GM21717 (cell line): ENCODE results near the gene SSR4.

ENCODE experiments used
- ATAC-seq: cut with Tn5 transposase; IDR thresholded peaks from one replicate; pipeline ENCODE4 v1.9.1; 2021; ENCODE audit warnings: mild to moderate bottlenecking, moderate library complexity; ENCODE audit not compliant: unreplicated experiment

Gene SSR4

DNA sequence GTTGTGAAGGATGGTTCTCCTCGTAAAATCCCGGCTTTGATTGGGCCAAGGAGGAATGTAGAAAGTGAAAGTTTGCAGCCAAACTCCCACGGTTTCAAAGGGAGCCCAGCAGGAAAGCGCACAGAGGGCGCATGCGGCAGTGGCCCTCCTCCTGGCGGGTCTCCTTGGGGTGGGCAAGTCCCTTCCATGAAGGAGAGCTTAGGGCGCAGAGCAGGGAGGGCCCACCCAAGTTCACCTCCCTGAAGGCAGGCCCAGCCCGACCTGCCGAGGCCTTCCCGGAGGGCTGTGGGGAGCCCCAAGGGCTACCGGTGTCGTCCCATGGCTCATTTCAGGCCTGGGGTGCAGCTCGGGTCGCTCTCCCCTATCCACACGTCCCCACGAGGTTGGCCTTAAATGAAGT lies 33.8 kb downstream of the SSR4 start:
- no peak for ATAC-seq

DNA sequence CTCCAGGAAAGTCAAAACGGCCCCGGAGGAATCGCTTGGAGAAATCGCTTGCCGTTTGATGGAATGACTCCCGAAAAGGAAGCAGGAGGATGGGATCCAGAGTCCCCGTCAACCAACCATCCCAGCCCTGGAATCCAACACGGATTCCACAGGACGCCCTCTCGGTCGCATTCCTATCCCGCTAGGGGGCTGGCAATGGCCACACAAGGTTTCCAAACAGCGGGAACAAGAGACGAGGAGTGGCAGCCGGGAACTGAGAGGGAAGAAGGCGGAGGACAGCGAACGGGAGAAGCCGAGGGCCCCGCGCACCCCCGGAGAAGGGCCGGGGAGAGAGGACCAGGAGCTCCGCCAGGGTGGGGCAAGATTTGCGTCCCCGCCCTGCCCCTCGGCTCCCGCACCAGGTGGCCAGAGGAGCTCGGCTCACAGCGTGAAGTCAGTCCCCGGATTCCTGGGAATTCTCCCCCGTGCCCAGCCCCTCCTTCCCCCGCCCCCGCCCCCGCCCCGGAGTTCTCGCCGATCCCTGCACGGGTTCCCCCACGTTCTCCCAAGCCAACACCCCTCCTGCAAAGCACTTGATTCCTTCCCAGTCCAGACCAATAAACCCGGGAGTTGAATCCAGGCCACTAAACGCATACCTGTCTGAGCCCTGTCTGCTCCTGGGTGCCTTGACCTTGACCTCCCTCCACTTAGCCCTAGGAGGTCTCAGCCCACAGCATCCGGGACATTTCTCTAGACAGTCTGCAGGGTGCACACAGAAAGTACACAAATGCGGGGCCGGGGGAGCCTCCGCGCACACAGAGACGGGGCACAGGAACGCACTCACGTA lies 34.5 kb downstream of the SSR4 start:
- ATAC-seq, result no peak

DNA sequence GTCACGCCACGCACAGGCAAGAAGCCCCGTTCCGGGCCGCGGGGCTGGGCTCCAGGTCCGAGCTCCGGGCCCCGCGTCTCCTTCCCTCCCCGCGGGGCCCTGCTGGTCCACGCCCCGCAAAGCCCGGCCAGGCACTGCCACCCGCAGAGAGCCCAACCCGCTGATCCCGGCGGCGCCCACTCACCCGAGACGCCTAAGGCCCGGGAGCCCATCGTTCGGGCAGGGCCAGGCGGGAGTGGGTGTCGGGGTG lies 35.0 kb downstream of the SSR4 start:
- ATAC-seq, result no peak

DNA sequence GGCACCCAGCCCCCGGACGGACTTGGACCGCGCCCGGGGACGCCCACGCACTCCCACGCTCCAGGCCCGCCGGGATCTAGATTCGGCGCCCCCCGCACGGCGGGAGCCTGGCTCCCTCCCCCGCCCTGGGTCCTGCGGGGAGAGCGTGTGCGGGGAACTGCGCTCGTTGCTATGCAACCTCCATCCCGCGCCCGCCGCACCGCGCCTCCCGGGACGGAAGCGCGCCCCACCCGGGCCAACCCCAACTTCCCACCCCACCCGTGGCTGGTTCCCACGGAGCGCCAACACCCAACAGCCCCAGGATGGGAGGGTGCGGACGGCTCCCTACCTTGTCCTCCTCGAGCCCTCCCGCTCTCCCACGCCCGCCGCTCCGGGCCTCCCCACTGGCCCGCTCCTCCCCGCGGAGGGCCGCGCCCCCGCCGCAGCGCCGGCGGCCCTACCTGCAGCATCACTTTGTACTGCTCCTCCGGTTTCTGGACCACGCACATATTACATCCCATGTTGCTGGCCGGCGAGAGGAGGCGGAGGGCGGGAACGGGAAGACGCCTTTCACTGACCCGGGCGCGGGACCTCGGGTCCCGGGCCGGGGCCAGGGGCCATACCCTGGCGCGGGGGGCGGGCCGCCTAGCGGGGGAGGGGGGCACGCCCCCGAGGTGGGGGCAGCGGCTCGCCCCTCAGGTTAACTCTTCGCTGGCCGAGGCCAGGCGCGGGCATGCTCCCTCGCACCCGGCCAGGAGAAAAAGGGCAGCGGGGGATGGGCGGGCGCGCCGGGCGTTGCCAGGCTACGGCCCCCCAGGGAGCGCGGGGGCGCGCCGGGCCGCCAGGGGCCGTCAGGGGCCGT lies 35.6 kb downstream of the SSR4 start, which contains the start of gene PDZD4:
PDZD4 (minus strand) TSS at position 746 of the 841 bp plus-strand sequence; CDS start at position 500, 246 bp downstream.
- ATAC-seq, result no peak

DNA sequence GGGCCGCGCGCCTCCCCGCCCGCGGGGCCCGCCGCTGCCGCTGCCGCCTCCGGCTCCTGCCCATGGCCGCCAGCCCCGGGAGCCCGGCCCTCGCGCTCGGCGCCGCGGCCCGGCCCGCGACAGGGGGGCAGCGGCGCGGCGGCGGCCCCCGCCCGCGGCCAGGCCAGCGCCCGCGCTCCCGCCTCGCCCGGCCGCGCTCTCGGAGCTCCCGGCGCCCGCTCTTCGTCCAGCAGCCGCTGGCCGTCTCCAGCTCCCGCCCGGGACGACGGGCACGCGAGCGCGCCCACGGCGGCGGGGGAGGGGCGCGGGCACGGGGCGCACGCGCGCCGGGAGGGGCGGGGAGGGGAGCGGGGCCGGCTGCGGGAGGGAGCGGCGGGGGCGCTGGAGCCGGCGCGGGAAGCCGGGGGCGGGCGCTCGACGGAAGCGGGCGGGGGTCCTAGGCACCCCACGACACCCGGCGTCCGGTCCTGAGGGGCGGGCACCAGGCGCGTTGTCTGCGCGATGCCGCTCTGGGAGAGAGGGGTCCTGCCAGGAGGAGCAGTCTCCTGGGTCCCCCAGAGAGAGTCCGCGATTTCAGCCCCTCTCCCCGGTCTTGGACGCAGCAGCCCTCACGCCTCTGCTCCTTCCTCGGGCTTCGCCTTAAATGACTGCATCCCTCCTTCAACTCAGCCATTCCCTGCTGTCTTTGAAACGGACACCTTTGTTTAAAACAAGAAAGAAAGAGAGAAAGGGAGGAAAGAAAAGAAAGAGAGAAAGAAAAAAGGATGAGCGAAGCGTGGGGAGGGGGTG lies 36.4 kb downstream of the SSR4 start:
- ATAC-seq, result no peak

DNA sequence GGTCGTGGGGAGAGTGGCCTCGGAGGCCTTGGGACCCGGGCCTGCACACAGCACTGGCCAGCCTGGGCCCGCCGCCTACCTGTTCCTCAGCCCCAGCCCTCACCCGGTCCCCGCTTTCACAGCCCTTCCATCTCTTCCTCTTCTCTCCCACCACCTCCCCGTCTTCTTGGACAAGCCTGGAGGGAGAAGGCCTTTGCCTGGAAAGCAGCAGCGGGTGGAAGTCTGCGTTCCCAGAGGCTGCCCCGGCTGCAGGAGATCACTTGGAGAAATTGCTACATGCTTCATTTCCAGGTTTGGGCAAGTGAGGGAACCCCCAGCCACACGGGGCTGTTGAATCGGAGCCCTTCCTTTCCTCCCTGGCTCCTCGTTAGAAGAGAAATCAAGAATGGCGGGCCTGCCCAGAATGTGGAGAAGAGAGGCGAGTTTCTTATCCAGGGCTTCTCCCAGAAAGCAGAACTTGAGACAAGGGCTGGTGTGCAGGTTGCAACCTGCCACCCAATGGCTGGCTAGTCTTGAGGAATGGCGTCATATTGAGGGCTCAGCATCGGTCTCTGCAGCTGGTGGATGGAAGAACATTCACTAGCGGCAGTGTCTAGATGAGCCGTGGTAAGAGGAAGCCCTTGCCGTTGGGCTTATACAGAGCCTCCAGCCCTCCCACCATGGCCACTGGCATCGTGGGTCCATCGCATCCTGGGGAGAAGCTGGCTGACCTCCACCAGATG lies 37.1 kb downstream of the SSR4 start:
- ATAC-seq, result no peak

DNA sequence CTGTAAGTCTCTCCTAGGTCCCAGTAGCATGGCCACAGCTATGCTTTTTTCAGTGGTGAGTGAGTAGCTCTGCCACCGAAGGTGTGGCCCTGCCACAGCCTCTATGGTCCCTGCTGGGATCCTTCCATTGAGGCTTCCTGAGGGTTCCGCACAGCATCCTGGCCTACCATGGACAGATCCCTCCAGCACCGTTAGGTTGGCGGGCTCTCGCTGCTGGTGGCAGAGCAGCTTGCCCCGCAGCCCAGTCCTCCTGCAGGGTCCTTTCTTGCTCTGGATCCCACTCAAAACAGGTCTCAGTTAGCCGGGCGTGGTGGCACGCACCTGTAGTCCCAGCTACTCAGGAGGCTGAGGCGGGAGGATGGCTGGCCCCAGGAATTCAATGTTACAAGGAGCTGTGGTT lies 38.3 kb downstream of the SSR4 start:
- no peak for ATAC-seq

DNA sequence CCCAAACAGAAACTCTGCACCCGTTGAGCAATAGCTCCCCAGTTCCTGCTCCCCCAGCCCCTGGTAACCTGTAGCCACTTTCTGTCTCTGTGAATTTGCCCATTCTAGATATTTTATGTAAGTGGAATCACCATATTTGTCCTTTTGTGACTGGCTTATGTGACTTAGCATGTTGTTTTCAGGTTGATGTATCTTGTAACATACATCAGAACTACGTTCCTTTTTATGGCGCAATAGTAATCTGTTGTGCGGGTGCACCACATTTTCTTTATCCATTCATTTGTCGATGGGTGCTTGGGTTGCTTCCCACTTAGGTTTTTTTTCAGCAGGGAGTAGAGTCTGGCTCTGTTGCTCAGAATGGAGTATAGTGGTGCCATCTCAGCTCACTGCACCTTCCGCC lies 42.5 kb downstream of the SSR4 start:
- no peak for ATAC-seq

DNA sequence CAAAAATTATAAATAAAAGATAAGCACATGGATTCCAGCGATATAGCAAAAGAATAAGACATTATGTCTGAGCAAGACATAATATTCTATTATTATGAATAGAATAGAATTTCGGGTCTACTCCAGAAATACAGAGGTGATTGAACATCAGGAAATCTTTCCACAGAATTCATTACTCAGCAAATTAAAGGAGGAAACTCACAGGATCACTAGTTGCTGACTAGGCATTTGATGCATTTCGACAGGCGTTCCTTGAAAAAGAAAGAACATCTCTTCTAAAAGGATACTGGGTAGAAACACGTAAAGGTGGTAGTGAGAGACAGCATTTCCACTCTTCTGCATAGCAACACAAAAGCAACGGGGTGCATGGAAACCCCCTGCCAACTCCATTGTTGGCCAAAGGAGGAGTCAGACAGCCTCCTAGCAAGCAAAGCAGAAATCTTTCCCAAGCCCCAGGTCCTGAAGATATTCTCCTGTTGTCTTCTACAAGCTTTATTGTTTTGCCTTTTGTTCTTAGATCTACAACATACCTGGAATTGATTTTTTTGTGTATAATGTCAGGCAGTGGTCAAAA lies 50.1 kb downstream of the SSR4 start:
- ATAC-seq, result no peak

DNA sequence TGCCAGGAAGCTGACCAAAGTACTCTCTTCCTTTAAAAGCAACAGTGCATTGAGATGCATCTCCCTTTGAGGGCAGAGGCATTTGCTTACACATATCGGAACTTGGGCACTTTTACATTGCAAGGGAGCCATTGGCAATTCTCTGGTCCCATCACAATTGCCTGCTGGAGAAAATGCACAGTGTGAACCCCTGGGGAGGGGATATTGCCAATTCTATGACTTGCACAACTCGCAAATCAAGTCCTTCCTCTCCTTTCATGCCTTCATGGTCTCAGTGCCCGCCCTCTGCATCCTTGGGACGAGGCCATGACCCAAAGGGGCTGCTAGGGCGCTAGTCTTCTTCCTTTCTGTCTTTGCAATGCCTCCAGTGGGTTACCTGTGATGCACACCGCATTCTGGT lies 50.7 kb downstream of the SSR4 start:
- ATAC-seq, result no peak

DNA sequence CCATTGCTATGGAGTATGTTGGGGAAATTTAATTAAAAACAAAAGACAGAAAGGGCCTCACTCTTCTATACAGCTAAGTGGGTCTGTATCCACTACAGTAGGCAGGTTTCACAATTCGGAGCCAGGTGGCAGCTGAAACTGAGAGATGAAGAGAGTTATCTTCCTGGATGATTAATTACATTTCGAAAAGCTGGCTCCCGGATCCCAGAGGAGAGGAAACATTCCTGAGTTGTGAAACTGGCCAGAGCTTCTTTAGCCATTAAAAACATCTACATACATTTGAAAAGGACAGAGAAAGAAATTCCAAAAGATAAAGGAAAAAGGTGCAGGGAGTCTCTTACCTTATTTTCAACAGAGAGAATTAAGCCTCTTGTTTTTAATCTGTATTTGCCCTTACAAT lies 51.4 kb downstream of the SSR4 start:
- no peak for ATAC-seq
